HepG2 (cell line): Measurements from ENCODE around the gene HNRNPR. TPM values are rescaled to one million over a fixed set of nuclear protein-coding genes. Genes with fewer than 3 reads are reported as not detected.
A peak's percentile ranks its signal among the peaks of the same experiment; 100 is the strongest.

Experiments
- AKAP8 ChIP-seq: sonication (generic); formaldehyde crosslinking; IDR thresholded peaks from 2 replicates; pipeline ENCODE4 v1.5.1; 2020; ENCODE audit warnings: mild to moderate bottlenecking, missing genetic modification reagents
- ARNT ChIP-seq: fragments of 450-650 bp; IDR thresholded peaks from 2 replicates; pipeline ENCODE4 v1.6.1; 2017
- GABPB1 ChIP-seq: IDR thresholded peaks from 2 replicates; pipeline ENCODE4 v1.6.1; 2016; ENCODE audit warnings: mild to moderate bottlenecking, missing genetic modification reagents, moderate library complexity, missing compliant biosample characterization
- GATA4 ChIP-seq: sonication (generic); IDR thresholded peaks from 2 replicates; pipeline ENCODE4 v1.6.1; 2016; ENCODE audit warnings: antibody characterized with exemption, low read depth, borderline replicate concordance
- GTF2F1 ChIP-seq: fragments of 150-350 bp; IDR thresholded peaks from 2 replicates; pipeline ENCODE4 v1.6.1; 2014; ENCODE audit warnings: low read length
- GZF1 ChIP-seq: sonication (generic); formaldehyde crosslinking; IDR thresholded peaks from 2 replicates; pipeline ENCODE4 v1.5.1; 2020; ENCODE audit warnings: mild to moderate bottlenecking, missing genetic modification reagents
- SMARCC2 ChIP-seq: fragments of 450-650 bp; IDR thresholded peaks from 2 replicates; pipeline ENCODE4 v1.6.1; 2017; ENCODE audit warnings: antibody characterized with exemption, mild to moderate bottlenecking
- SP2 ChIP-seq: sonication (generic); formaldehyde crosslinking; IDR thresholded peaks from 2 replicates; pipeline ENCODE4 v1.5.1; 2020; ENCODE audit warnings: mild to moderate bottlenecking, missing genetic modification reagents
- TCF7 ChIP-seq: sonication (generic); IDR thresholded peaks from 2 replicates; pipeline ENCODE4 v1.6.1; 2016; ENCODE audit warnings: antibody characterized with exemption, low read depth
- TEAD3 ChIP-seq: optimal IDR thresholded peaks from 2 replicates; pipeline ENCODE3; 2016; ENCODE audit warnings: borderline replicate concordance
- ZBTB21 ChIP-seq: sonication (generic); formaldehyde crosslinking; IDR thresholded peaks from 2 replicates; pipeline ENCODE4 v1.4.0; 2020; ENCODE audit warnings: missing genetic modification reagents
- ZNF225 ChIP-seq: sonication (generic); formaldehyde crosslinking; IDR thresholded peaks from 2 replicates; pipeline ENCODE4 v1.4.0; 2020; ENCODE audit warnings: mild to moderate bottlenecking, missing genetic modification reagents
- ZNF552 ChIP-seq: sonication (generic); formaldehyde crosslinking; IDR thresholded peaks from 2 replicates; pipeline ENCODE4 v1.9.0; 2022; ENCODE audit warnings: missing genetic modification reagents, mild to moderate bottlenecking, borderline replicate concordance
- ZNF564 ChIP-seq: sonication (generic); formaldehyde crosslinking; IDR thresholded peaks from 2 replicates; pipeline ENCODE4 v1.8.1; 2023; ENCODE audit warnings: mild to moderate bottlenecking, missing genetic modification reagents
- ZNF609 ChIP-seq: sonication (generic); formaldehyde crosslinking; IDR thresholded peaks from 2 replicates; pipeline ENCODE4 v1.4.0; 2020; ENCODE audit warnings: mild to moderate bottlenecking, missing genetic modification reagents, borderline replicate concordance
- ZNF629 ChIP-seq: sonication (generic); formaldehyde crosslinking; conservative IDR thresholded peaks from 2 replicates; pipeline ENCODE4 v1.5.0; 2020; ENCODE audit warnings: missing genetic modification reagents
- ZNF720 ChIP-seq: sonication (generic); formaldehyde crosslinking; IDR thresholded peaks from 2 replicates; pipeline ENCODE4 v1.4.0; 2020; ENCODE audit warnings: missing genetic modification reagents
- ZNF746 ChIP-seq: sonication (generic); formaldehyde crosslinking; IDR thresholded peaks from 2 replicates; pipeline ENCODE4 v1.8.0; 2022; ENCODE audit warnings: mild to moderate bottlenecking, missing genetic modification reagents
- ZNF768 ChIP-seq: sonication (generic); formaldehyde crosslinking; IDR thresholded peaks from 2 replicates; pipeline ENCODE4 v1.4.0; 2020; ENCODE audit warnings: missing genetic modification reagents
- ZNF781 ChIP-seq: sonication (generic); formaldehyde crosslinking; IDR thresholded peaks from 2 replicates; pipeline ENCODE4 v1.5.1; 2020; ENCODE audit warnings: borderline replicate concordance, mild to moderate bottlenecking, missing genetic modification reagents; ENCODE audit errors: not compliant biosample characterization
- ZSCAN22 ChIP-seq: sonication (generic); formaldehyde crosslinking; IDR thresholded peaks from 2 replicates; pipeline ENCODE4 v1.4.0; 2020; ENCODE audit warnings: mild to moderate bottlenecking, missing genetic modification reagents
- polyA plus RNA-seq, 8 experiments: library from polyadenylated mRNA; depleted of rRNA in 3 of 8; stranded (reverse) in 7 of 8; unstranded in 1 of 8; fragments of >200 nt; fragmentation: Illumina TruSeq in 4 of 8; extraction: Trizol in 4 of 8; gene quantifications; 2 replicates each; pipeline versions ENCODE4 v1.2.1 to v1.2.3, GENCODE V29; 2011 to 2016; ENCODE audit warnings: low read depth in 4 of 8, missing spikeins in 1 of 8, mixed read lengths in 1 of 8; ENCODE audit not compliant: insufficient read depth in 1 of 8
- total RNA-seq, 5 experiments: library from RNA; depleted of rRNA; stranded (reverse); fragments of >200 nt; fragmentation: Illumina TruSeq; extraction: Trizol; gene quantifications; 2 replicates each; pipeline ENCODE4 v1.2.3, GENCODE V29; 2016; ENCODE audit warnings: low read depth in 1 of 5
- TF ChIP-seq, protein P1 (sequence below): IDR thresholded peaks from 2 replicates; pipeline ENCODE4 v1.6.1; 2016; ENCODE audit warnings: mild to moderate bottlenecking, missing biosample characterization, missing genetic modification reagents
- TF ChIP-seq, protein P2 (sequence below): sonication (generic); formaldehyde crosslinking; IDR thresholded peaks from 2 replicates; pipeline ENCODE4 v1.9.0; 2022; ENCODE audit warnings: low read depth, missing genetic modification reagents

HNRNPR gene
- total and polyA plus RNA-seq, 2 of the 13 experiments (the other 11 are each of a cell fraction or from before 2014, with no cell fraction given), result 133 to 216 TPM

GRCh38 chr1:23367791-23368561, 23.9 kb upstream of the HNRNPR start (continued):
- TF ChIP-seq, protein P1, sequence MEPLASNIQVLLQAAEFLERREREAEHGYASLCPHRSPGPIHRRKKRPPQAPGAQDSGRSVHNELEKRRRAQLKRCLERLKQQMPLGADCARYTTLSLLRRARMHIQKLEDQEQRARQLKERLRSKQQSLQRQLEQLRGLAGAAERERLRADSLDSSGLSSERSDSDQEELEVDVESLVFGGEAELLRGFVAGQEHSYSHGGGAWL (CRISPR knock-in tag), result no peak; the same call in 1 of the 2 replicates
- TF ChIP-seq TEAD3 (CRISPR knock-in tag) (peak; percentile 64), SMARCC2 (no peak), ZNF564 (CRISPR knock-in tag) (no peak), ZSCAN22 (CRISPR knock-in tag) (peak; percentile 25; the same call in 1 of the 2 replicates), ZNF609 (0 out of 2 replicates have a peak, but pooled peaks have one; percentile 17), ZNF629 (CRISPR knock-in tag) (no peak), ZNF552 (no peak; the same call in 1 of the 2 replicates), GTF2F1 (no peak), ZNF720 (no peak), GATA4 (0 out of 2 replicates have a peak, but pooled peaks have one; percentile 63), GABPB1 (CRISPR knock-in tag) (peak; percentile 88), ZNF781 (CRISPR knock-in tag) (peak; percentile 39), ZNF746 (CRISPR knock-in tag) (peak; percentile 23; the same call in 1 of the 2 replicates), SP2 (peak; percentile 95), AKAP8 (CRISPR knock-in tag) (no peak), GZF1 (CRISPR knock-in tag) (0 out of 2 replicates have a peak, but pooled peaks have one; percentile 41), TCF7 (no peak), ZNF225 (CRISPR knock-in tag) (0 out of 2 replicates have a peak, but pooled peaks have one; percentile 22), ARNT (no peak), ZBTB21 (no peak), ZNF768 (peak; percentile 29; the same call in 1 of the 2 replicates)
- TF ChIP-seq, protein P2, sequence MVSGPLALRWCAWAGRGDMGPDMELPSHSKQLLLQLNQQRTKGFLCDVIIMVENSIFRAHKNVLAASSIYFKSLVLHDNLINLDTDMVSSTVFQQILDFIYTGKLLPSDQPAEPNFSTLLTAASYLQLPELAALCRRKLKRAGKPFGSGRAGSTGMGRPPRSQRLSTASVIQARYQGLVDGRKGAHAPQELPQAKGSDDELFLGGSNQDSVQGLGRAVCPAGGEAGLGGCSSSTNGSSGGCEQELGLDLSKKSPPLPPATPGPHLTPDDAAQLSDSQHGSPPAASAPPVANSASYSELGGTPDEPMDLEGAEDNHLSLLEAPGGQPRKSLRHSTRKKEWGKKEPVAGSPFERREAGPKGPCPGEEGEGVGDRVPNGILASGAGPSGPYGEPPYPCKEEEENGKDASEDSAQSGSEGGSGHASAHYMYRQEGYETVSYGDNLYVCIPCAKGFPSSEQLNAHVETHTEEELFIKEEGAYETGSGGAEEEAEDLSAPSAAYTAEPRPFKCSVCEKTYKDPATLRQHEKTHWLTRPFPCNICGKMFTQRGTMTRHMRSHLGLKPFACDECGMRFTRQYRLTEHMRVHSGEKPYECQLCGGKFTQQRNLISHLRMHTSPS (CRISPR knock-in tag), result 0 out of 2 replicates have a peak, but pooled peaks have one; percentile 57
